ENCODE measurements around the gene LRCH3. TPM values are rescaled to one million over a fixed set of nuclear protein-coding genes. Genes with fewer than 3 reads are reported as not detected.
"Not testable (repeated sequence)": the region's sequence is repeated elsewhere in the genome, so short reads cannot be mapped to it uniquely, and the experiment has no call there.

LRCH3 gene
- polyA plus RNA-seq, 3 donors: 4.1 to 19.4 (median 7.4) TPM

GRCh38 chr3:197926418-197926817 is 135.4 kb downstream of the LRCH3 start:
- H4K20me1 ChIP-seq (ENCODE audit: insufficient read depth, low read length): no peaks in the 10 kb centered on the region
- no peak overlapping the region for H3K4me3 ChIP-seq (replicated peaks in 1 of 3; ENCODE audit: low read depth in 2 of 3, low read length in 3 of 3)
- no peak overlapping the region for H3K27ac ChIP-seq (ENCODE audit: low read depth in 1 of 2, low read length in 2 of 2)
- Mint-ChIP-seq H3K36me3 (peaks cover 49 to 51% of the 10 kb centered on the region in 2 donors), H3K27ac (no peak overlapping the region), H3K4me3 (no peak overlapping the region), H3K27me3 (ENCODE audit: low read depth in 3 of 3) (no peaks in the 10 kb centered on the region), H3K9me3 (peaks cover 0 to 4% (median 0%) of the 10 kb centered on the region in 7 donors), H3K4me1 (no peaks in the 10 kb centered on the region)
- intact Hi-C loops (cut with micrococcal nuclease): no loop called here
- H2AFZ ChIP-seq (ENCODE audit: insufficient read depth, low read depth, low read length, poor library complexity, severe bottlenecking): no peak overlapping the region
- no peak overlapping the region for H3K4me2 ChIP-seq (replicated peaks; ENCODE audit: extremely low read depth, low read length, poor library complexity, severe bottlenecking)
- no peaks in the 10 kb centered on the region for H3K4me1 ChIP-seq (ENCODE audit: control insufficient read depth in 1 of 2, insufficient read depth in 2 of 2, low read length in 2 of 2)
- TF ChIP-seq, protein P1, sequence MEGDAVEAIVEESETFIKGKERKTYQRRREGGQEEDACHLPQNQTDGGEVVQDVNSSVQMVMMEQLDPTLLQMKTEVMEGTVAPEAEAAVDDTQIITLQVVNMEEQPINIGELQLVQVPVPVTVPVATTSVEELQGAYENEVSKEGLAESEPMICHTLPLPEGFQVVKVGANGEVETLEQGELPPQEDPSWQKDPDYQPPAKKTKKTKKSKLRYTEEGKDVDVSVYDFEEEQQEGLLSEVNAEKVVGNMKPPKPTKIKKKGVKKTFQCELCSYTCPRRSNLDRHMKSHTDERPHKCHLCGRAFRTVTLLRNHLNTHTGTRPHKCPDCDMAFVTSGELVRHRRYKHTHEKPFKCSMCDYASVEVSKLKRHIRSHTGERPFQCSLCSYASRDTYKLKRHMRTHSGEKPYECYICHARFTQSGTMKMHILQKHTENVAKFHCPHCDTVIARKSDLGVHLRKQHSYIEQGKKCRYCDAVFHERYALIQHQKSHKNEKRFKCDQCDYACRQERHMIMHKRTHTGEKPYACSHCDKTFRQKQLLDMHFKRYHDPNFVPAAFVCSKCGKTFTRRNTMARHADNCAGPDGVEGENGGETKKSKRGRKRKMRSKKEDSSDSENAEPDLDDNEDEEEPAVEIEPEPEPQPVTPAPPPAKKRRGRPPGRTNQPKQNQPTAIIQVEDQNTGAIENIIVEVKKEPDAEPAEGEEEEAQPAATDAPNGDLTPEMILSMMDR (IDR thresholded peaks at IDR 0.05): peak; percentile 22
- no peaks in the 10 kb centered on the region for H3K27me3 ChIP-seq (ENCODE audit: control insufficient read depth in 2 of 2, insufficient read depth in 2 of 2, low read length in 2 of 2)
- H3K79me2 ChIP-seq (ENCODE audit: insufficient read depth, low read length): no peaks in the 10 kb centered on the region
- H3K9me3 ChIP-seq (replicated peaks in 1 of 2; ENCODE audit: control insufficient read depth in 1 of 2, insufficient read depth in 1 of 2, low read length in 2 of 2): no peaks in the 10 kb centered on the region
- WGBS (ENCODE audit: insufficient coverage): 88% methylated on average over 2 of the region's 7 CpGs
- peaks cover 0 to 21% of the 10 kb centered on the region in 2 donors for H3K36me3 ChIP-seq (replicated peaks in 1 of 2; ENCODE audit: control insufficient read depth in 1 of 2, insufficient read depth in 2 of 2, low read length in 2 of 2)
- DNase-seq: no peak
- H3K9ac ChIP-seq (ENCODE audit: insufficient read depth, low read length, poor library complexity, severe bottlenecking): no peak overlapping the region

DNA sequence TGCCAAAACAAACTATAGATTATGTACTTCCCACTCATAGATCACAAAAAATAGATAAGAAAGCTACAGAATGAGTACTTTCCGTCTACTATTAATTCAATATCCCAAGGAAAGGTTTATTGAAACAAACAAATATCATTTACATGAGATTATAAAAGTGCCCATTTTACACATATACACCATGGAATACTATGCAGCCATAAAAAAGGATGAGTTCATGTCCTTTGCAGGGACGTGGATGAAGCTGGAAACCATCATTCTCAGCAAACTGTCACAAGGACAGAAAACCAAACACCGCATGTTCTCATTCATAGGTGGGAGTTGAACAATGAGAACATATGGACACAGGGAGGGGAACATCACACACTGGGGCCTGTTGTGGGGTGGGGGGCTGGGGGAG is 136.5 kb downstream of the LRCH3 start:
- DNase-seq; H3K4me1 ChIP-seq (ENCODE audit: control insufficient read depth in 1 of 2, insufficient read depth in 2 of 2, low read length in 2 of 2); H3K27me3 Mint-ChIP-seq (ENCODE audit: low read depth in 3 of 3); H3K4me2 ChIP-seq (replicated peaks; ENCODE audit: extremely low read depth, low read length, poor library complexity, severe bottlenecking); H3K79me2 ChIP-seq (ENCODE audit: insufficient read depth, low read length); intact Hi-C loops (cut with micrococcal nuclease); H3K4me3 ChIP-seq (replicated peaks in 1 of 3; ENCODE audit: low read depth in 2 of 3, low read length in 3 of 3); H4K20me1 ChIP-seq (ENCODE audit: insufficient read depth, low read length); H3K27me3 ChIP-seq (ENCODE audit: control insufficient read depth in 2 of 2, insufficient read depth in 2 of 2, low read length in 2 of 2); H3K9ac ChIP-seq (ENCODE audit: insufficient read depth, low read length, poor library complexity, severe bottlenecking); H2AFZ ChIP-seq (ENCODE audit: insufficient read depth, low read depth, low read length, poor library complexity, severe bottlenecking); H3K9me3 Mint-ChIP-seq; H3K27ac Mint-ChIP-seq; H3K4me1 Mint-ChIP-seq; H3K27ac ChIP-seq (ENCODE audit: low read depth in 1 of 2, low read length in 2 of 2); H3K9me3 ChIP-seq (replicated peaks in 1 of 2; ENCODE audit: control insufficient read depth in 1 of 2, insufficient read depth in 1 of 2, low read length in 2 of 2); H3K4me3 Mint-ChIP-seq: not testable (repeated sequence)
- H3K36me3 ChIP-seq (replicated peaks in 1 of 2; ENCODE audit: control insufficient read depth in 1 of 2, insufficient read depth in 2 of 2, low read length in 2 of 2): peaks cover 0 to 16% of the 10 kb centered on the region in 2 donors
- H3K36me3 Mint-ChIP-seq: peaks cover 46 to 47% of the 10 kb centered on the region in 2 donors
- WGBS (ENCODE audit: insufficient coverage): no CpG with 5 or more reads among the region's 3 CpGs
